HG03196 (cell line): Measurements from ENCODE around the gene ZNF683.

ENCODE experiments used
- ATAC-seq: cut with Tn5 transposase; IDR thresholded peaks from one replicate; pipeline ENCODE4 v1.9.1; 2021; ENCODE audit not compliant: unreplicated experiment

Gene ZNF683

DNA sequence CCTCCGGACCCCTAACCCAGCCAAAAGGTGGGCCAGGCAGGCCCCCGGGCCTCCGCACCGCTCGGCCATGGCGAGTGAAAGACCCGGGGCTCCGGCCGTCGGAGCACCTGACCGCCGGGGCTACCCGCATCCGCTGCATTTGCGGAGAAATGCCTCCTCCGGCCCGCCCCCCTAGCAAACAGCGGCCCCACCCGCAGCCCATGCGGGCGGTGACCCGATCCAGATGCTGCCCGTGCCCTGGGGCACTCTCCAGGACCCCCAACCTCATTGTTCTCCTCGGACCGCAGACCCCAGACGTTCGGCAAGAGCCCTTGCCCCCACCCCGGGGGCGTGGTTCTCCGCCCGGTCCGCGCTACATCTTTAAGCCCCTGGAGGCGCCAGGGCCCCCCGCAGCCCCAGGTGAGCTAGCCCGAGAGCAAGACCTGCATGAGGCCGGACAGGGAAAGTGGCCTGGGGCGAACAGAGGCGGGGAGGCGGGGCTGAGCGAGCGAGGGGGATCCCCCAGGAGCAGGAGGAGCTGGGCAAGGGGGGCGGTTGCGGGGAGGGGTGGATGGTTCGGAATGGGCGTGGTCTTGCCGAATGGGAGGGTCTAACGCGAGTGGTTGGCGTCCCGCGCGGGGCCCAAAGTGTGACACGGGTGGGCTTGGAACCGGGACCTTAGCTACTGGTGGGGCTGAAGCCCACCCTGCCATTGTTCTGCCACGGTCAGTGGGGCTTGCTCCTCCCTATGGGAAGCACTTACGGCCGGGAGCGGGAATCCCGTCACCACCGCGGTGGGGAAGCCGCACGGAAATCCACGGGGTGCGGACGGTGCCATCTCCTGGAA lies 12.4 kb downstream of the ZNF683 start:
- no peak for ATAC-seq

DNA sequence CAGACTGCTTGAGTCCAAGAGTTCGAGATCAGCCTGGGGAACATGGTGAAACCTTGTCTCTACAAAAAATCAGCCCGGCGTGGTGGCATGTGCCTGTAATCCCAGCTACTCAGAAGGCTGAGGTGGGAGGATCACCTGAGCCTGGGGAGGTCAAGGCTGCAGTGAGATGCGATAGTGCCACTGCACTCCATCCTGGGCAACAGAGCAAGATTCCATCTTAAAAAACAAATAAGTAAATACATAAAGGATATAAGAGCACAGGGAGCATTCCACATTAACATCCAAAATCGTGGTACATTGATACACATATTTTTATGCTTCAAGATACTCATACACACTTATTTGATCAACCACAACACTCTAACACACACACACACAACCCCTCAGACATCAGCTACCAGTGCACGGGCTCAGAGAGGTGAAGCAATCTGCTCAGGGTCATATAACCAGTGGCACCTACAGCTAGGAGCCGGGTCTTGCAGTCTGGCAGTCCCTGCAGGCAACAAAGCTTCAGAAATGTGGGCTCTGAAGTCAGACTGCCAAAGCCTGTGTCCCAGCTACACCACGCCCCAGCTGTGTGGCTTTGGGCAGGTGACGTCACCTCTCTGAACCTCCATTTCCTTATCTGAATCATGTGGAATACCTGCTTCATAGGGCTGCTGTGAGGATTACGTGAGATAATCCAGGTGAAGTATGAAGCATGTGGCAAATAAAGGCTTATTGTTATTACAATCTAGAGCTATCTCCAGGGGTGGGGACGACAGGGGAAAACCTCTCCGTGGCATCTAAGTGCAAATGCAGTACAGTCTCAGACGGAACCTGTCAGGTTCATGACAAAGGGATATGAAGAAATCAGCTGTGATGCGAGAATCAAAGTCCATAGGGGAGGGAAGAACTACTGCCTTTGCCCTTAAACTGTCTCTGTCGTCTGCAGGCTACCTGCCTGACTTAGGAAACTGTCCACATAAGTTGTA lies 13.9 kb downstream of the ZNF683 start:
- ATAC-seq: no peak

DNA sequence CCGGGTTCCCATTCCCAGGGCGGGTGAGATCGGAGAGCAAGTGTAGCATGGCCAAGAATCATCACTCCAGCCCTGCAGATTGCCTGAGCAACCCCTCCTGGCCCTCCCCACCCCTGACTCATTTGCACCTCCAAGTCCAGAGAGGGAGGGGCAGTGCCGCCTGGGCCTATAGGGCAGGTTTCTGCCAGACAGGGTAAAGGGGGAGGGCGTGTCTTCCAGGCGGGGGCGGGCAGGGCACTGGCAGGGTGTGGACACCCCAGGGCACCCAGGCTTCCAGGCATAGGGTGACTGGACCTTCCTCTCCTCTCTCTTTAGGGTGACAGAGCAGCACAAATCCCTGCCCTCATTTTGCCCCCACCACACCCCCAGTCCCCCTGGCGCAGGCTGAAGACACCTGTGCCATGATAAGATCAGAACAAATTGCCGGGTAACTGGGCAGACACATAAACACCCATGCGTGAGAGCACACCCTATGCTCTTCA lies 15.4 kb downstream of the ZNF683 start:
- ATAC-seq: no peak

DNA sequence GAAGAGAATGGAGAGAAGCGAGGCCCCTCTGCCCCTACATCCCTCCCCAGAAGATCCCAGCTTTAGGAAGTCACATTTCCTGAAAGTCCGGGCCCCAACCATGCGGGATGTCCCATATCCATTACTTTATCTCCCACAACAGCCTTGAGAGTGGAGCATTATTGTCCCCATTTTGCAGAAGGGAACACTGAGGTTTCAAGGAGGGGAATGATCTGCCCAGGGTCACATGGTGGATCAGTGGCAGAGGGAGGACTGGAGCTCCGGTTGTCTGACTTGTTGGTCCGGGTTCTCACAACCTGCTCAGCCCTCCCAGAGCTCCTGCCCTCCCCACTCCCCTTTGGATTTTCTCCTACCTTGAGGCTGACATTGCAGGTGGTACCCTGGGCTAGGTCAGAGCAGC lies 16.4 kb downstream of the ZNF683 start:
- no peak for ATAC-seq

DNA sequence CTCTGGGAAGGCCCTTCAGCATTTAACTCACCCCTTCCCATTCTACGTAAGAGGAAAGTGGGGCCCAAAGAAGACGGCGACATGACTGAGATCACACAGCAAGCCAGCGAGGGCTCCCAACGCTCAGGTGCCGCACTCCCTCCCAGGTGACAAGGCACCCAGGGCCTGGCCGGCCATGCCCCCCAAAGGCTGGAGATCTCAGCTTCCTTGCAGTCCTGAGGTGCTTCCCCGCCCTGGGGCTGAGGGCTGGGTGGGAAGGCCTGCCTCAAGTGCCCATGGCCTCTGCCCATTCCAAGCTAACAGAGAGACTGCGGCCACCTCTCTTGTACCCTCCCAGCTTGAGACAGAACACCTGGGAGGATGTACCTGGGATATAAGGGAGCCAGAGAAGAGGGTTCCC lies 17.6 kb downstream of the ZNF683 start:
- ATAC-seq: no peak

DNA sequence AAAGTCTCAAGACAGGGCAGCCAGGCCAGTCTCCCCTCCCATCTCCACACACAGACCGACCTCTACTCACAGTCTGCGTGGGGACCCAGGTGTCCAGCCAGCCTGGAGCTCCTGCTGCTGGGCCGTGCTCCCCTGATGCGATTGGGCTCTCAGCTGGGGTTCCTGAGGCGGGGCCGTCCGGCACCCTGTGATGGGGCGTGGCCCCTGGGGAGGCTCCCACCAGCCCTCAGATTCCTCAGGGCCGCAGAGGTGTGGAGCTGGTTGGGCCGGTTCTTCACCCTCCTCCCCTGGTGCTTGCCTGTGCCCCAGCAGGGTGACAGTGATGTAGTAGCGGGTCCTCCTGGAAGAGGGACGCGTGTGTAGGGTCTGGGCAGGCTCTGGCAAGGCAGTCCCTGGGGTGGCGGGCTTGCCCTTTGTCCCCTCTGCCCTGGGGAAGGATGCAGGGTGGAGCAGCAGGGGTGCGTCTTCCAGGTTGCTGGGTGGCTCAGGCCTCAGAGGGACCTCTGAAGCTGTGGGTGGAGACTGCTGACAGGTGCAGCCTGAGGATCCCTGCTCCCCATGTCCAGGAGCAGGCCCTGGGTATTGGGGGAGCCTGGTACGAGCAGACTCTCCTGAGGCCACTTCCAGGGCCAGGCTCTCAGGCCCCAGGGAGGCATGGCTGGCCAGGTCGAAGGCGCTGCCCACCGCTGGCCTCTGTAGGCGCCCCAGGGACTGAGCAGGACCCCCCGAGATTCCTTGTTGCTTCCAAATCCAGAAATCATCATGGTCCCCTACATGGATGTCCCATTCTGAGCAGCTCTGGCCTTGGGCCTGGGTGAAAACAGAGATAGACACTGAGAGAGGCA lies 18.4 kb downstream of the ZNF683 start, which contains the start of gene CRYBG2:
Gene CRYBG2, minus strand, starts transcription at position 155 of the 845 bp plus-strand sequence. CDS start 7,473 bp downstream, outside the sequence.
- ATAC-seq: no peak

DNA sequence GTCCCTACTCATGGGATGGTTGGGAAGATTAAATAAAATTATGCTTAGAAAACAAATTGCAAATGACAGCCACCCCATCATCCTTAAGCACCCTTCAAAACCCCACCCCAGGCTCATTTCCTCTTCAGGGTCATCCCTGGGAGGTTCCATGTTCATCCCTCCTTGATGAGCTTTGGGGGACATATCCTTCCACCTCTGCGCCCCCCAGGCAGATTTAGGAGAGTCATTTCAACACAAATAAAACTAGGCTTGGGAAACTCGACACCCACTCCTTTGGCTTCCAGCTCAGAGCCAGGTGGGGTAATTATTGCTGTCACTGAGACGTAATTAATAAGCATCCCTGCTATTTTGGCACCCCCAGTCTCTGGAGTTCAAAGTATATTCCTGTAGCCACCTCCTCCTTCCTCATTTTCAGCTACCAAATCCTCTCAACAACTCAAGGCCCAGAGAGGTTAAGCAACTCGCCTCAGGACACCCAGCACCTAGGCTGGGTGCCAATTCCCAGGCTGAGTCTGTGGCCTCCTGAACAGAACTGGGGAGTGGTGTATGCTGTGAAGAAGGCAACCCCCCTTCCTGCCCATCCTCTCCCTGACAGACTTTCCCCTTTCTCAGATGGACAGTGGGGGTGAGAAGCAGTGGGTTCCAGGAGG lies 19.2 kb downstream of the ZNF683 start:
- no peak for ATAC-seq

DNA sequence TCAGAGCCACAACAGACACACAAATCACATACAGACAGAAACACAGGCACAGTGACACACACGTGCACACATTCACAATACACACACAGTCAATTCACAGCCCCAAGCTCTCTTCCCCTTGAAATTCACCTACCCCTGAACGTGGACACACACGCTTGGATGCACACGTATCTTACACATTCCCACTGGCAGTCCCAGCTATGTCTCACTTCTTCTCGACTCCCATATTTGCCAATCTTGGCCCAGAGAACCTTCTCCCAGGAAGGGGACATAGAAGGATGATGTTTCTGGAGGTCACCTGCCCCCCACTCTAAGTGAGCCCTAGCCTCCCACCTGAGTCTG lies 20.2 kb downstream of the ZNF683 start:
- no peak for ATAC-seq

DNA sequence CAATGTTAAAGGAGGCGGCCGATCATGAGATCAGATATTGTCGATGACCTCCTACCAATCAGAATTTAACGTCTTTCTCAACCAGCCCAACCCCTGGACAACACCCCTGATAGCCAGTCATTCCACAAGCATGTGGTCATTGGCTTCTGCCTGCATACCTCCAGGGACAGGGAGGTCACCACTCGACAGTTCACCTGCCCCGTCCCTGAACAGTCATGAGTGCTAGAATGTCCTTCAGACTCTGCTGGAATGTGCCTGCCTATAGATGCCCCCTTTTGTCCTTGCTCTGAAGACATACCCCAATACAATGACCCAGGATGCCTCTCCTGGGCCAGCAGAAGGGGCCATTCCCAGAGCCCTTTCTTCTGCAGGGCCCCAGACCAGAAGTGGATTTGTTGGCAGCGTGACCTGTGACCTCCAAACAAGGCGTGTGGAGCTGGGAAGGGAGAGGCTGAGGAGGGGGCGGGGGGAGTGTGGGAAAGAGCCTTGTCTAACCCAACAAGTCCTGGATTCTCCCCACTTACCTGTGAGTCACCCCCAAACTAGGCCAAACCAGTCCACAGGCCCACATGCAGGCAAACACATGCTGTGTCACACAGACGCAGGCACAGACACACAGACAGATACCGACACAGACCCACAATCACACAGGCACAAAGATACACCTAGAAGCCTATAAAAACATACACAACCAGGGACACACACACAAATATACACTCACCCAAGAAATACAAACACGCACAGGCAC lies 20.8 kb downstream of the ZNF683 start:
- ATAC-seq: no peak

DNA sequence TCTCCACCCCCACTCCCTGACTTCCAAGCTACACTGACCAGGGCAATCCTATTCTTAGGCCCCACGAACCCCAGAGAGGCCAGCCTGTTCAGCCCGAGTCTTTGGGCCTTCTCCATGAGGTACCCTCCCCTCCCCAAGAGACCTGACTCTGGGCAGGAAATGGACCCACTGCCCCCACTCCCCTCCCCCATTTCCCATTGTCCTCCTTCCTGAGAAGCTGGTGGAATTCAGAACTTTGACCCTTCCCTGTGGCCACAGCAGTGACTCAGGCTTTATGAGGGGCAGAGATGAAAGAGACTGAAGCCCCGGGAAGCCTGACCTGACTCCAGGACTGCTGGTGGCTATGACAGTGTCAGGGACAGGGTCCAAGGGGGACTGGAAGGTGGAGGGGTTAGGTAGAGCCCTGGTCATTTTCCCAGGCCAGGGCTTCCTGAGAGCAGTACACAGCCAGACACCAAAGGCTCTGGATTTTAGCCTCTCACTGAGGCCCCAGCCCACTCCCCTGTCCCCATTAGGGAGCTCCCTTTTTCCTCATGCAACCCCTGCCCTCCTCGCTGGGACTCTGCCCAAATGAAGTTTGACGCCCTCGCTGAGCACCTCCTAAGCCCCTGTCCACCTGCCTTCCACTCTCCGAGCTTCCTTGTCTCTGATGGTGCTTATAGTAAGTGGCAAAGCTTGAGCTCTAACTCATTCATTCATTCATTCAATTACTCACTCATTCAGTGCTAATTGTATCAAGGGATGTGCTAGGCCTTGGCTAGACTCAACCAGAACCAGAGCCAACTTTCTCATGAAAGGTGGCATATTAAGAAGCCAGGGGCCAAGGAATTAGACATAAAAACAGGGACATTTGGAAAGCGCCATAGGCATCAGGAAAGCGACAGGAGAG lies 21.6 kb downstream of the ZNF683 start:
- no peak for ATAC-seq

DNA sequence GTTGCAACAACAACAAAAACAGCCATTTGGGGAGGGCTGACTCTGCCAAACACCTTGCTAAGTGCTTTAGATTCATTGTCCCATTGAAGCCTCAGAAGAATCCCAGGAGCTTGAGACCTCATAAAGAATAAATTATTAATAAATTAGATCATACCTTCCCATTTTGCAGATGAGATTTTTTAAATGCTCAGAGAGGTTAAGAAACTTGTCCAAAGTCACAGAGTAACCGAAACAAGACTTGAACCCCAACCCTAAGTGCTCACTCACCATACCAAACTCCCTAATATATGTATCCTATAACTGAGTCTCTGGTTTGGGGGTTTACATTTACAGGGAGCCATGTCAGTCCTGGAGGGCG lies 22.2 kb downstream of the ZNF683 start:
- ATAC-seq: no peak

DNA sequence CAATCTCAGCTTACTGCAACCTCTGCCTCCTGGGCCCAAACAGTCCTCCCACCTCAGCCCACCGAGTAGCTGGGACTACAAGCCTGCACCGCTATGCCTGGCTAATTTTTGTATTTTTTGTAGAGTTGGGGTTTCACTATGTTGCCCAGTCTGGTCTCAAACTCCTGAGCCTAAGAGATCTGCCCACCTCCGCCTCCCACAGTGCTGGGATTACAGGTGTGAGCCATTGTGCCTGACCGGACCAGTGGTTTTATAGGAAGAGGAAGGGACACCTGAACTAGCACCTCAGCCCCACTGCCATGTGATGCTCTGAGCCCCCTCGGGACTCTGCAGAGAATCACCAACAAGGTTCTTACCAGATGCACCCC lies 22.7 kb downstream of the ZNF683 start:
- ATAC-seq: no peak

DNA sequence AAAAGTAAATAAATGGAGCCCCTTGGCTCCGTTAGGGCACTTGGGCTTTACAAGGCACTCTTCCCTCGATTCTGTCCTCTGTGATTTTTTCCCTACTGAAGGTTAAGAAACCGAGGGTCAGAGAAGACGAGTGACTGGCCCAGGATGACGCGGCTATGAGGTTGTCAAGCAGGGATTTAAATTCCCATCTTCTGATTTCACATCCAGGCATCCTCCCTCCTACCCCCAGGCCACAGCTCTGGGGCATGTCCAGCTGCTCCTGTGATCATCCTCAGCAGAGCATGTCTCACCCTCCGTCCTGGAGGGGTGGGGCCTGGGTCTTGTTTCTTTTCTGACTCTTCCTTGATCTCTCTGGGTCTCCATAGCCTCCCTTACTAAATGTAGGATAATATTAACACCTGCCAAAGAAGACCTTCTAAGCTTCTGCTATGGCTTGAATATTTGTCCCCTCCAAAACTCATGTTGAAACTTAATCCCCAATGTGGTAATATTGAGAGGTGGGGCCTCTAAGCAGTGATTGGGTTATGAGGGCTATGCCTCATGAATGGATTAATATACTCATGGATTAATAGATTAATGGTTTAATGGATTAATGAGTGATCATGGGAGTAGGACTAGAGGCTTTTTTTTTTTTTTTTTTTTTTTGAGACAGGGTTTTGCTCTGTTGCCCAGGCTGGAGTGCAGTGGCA lies 23.2 kb downstream of the ZNF683 start:
- ATAC-seq: no peak

DNA sequence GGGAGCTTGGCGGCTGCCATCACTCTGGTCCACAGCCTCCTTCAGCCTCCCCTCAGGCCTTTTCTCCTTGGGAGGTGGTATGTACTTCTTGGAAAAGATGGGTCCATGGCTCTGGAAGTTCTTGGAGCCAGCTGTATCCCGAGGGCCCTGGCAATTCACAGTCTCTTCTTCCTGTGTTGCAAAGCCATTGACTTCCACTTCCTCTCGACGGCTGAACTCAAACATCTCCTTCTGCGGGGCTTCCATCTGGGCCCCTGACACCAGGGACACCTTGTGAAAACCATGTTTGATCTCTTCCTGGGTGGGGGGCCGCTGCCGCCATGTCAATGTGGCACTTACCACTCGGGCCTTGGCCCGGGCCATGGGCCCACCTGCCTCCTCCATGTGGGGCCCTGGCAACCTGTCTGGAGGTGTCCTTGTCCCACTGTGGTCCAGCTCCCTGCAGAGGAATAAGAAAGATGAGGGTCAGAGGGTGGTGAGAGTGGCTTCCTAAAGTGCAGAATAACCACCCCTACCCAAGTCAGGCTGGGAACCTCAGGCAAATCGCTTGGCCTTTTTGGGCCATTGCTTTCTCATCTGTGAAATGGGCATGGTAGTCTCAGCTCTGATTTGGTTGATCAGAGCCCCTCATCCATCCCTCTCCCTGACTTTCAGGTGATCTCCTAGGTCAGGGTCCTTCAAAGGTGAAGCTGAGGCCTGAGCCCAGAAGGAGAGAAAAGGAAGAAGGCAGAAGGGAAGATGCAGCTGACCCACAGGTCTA lies 26.1 kb downstream of the ZNF683 start:
- ATAC-seq: no peak

DNA sequence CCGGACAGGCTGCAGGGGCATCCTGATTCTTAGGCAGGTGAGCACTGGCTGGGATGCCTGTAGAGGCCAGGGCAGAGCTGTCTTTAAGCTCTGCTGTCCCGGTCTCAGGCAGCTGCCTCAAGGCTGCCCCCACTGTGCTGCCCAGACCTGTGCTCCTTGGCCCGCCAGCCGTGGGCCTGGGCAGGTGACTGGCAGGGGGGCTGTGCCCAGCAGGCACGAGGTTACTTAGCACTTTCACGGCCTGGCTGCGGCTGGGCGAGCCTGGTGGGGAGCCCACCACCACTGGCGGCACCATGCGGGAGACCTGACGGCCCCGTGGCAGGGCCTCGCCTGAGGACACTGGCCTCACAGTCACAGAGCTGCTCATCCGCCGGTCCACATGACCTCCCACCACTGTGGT lies 26.8 kb downstream of the ZNF683 start:
- no peak for ATAC-seq

DNA sequence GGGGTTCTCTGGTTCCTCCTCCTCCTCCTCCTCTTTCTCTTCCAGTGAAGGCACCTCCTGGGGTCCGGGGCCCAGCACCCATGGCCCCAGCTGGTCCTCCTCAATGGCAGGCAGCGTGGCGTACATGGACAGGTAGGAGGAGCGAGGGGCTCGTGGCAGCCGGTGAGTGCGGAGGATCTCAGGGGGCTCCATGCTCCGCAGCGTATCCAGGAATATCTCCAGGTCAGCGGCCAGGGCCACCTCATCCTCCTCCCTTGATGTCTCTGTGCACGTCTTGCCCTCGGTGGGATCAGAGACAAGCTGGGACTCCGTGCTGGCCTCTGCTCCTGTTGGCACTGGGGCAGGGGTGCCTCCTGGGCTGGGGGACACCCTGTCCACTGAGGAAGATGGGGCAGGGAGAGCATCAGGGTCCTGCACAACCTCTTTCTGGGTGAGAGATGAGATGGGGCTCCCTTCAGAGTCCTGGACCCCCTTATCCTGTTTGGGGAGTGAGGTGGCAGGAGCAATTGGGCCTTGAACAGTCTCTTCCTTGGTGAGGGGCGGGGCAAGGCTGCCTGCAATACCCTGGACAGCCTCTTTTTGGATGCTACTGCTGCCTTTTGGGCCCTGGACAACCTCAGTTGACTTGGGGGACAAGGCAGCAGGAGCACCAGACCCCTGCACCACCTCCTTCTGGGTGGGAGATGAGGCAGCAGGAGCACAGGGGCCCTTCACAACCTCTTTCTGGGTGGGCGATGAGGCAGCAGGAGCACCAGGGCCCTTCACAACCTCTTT lies 28.2 kb downstream of the ZNF683 start:
- no peak for ATAC-seq

DNA sequence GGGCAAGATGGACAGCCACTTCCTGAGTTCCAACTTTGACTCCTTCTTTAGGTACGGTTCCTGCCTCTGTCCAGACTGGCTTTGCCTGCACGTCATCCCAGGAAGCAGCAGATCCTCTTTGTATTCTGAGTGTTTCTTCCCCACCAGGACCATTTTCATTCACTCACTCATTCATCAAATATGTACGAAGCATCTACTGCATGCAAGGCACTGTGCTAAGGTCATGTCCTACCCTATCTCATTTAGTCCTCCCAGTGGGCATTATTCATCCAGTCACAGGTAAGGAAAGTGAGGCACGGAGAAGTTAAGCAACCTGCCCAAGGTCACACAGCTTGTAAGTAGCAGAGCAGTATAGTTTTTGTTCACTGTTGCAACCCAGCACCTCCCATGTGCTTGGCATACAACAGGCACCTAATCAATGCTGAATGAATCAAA lies 32.5 kb downstream of the ZNF683 start:
- ATAC-seq: no peak
